ENCODE data around the gene ODAD3.
"Not testable (repeated sequence)": the region's sequence is repeated elsewhere in the genome, so short reads cannot be mapped to it uniquely, and the experiment has no call there.

ODAD3 gene

GRCh38 chr19:11435057-11435832 is at the start of gene ODAD3, which contains the start of gene PRKCSH:
ODAD3 (minus strand) TSS chr19:11435121; CDS start chr19:11435016, 105 bp downstream.
PRKCSH (plus strand) TSS chr19:11435635; CDS start chr19:11436118, 483 bp downstream.
- peak; percentile 95 to 98 for DNase-seq (ENCODE audit: low read depth in 1 of 2, low spot score in 1 of 2)

- DNase-seq (ENCODE audit: low read depth in 1 of 2, low spot score in 1 of 2), result no peak
Measured at GRCh38 chr19:11483366-11484111, 48.6 kb upstream of the ODAD3 start.

- DNase-seq (ENCODE audit: low read depth in 1 of 2, low spot score in 1 of 2), result peak; percentile 67 to 69
Measured at GRCh38 chr19:11482384-11483050, 47.6 kb upstream of the ODAD3 start.

- peak in 1 of 2 donors; percentile 42 for DNase-seq (ENCODE audit: low read depth in 1 of 2, low spot score in 1 of 2)
Measured at GRCh38 chr19:11481534-11482383, 46.8 kb upstream of the ODAD3 start.

GRCh38 chr19:11480715-11481533 is 46.0 kb upstream of the ODAD3 start, which contains the start of gene ELAVL3:
ELAVL3 (minus strand) TSS chr19:11481046; CDS start chr19:11480608, 438 bp downstream.
- DNase-seq (ENCODE audit: low read depth in 1 of 2, low spot score in 1 of 2), result no peak

- DNase-seq (ENCODE audit: low read depth in 1 of 2, low spot score in 1 of 2), result no peak
Measured at GRCh38 chr19:11479898-11480714, 45.2 kb upstream of the ODAD3 start.

GRCh38 chr19:11479090-11479897 is 44.4 kb upstream of the ODAD3 start:
- DNase-seq (ENCODE audit: low read depth in 1 of 2, low spot score in 1 of 2), result no peak

GRCh38 chr19:11478167-11479089 is 43.5 kb upstream of the ODAD3 start:
- no peak for DNase-seq (ENCODE audit: low read depth in 1 of 2, low spot score in 1 of 2)

GRCh38 chr19:11475861-11476260 is 40.9 kb upstream of the ODAD3 start:
- no peak for DNase-seq (ENCODE audit: low read depth in 1 of 2, low spot score in 1 of 2)

- DNase-seq (ENCODE audit: low read depth in 1 of 2, low spot score in 1 of 2), result not testable (repeated sequence)
Measured at GRCh38 chr19:11475343-11475742, 40.4 kb upstream of the ODAD3 start.

GRCh38 chr19:11473725-11474124 is 38.8 kb upstream of the ODAD3 start:
- no peak for DNase-seq (ENCODE audit: low read depth in 1 of 2, low spot score in 1 of 2)

- DNase-seq (ENCODE audit: low read depth in 1 of 2, low spot score in 1 of 2), result not testable (repeated sequence)
Measured at GRCh38 chr19:11468266-11468845, 33.4 kb upstream of the ODAD3 start.

GRCh38 chr19:11465600-11465999 is 30.7 kb upstream of the ODAD3 start:
- DNase-seq (ENCODE audit: low read depth in 1 of 2, low spot score in 1 of 2), result no peak

GRCh38 chr19:11464333-11465265 is 29.7 kb upstream of the ODAD3 start:
- DNase-seq (ENCODE audit: low read depth in 1 of 2, low spot score in 1 of 2), result no peak

- DNase-seq (ENCODE audit: low read depth in 1 of 2, low spot score in 1 of 2), result no peak
Measured at GRCh38 chr19:11463391-11463790, 28.5 kb upstream of the ODAD3 start.

GRCh38 chr19:11461453-11461852 is 26.5 kb upstream of the ODAD3 start:
- DNase-seq (ENCODE audit: low read depth in 1 of 2, low spot score in 1 of 2), result no peak
